Calu3 (cell line): ENCODE data around the gene CD200. TPM values are rescaled to one million over a fixed set of nuclear protein-coding genes. Genes with fewer than 3 reads are reported as not detected.

Experiments
- BruUV-seq: library from RNA; stranded (reverse); fragments of 400-500 nt; replicated peaks from 2 replicates; lab custom pipeline; 2021; lab: Mats Ljungman, UMichigan
- CTCF ChIA-PET: fragments of 300-600 bp; sonication (Branson Sonifier 250); formaldehyde crosslinking; loops from one replicate; lab custom pipeline; 2022; ENCODE audit warnings: antibody characterized with exemption; lab: Charles Lee
- DNase-seq: peaks from one replicate; pipeline ENCODE4 v3.0.0; 2022
- H3K27ac Mint-ChIP-seq: one replicate; pipeline ENCODE4 v1.8.0; 2022; ENCODE audit warnings: mixed read lengths; ENCODE audit not compliant: unreplicated experiment
- H3K27me3 Mint-ChIP-seq: one replicate; pipeline ENCODE4 v1.8.0; 2022; ENCODE audit warnings: mixed read lengths; ENCODE audit not compliant: unreplicated experiment
- H3K36me3 Mint-ChIP-seq: one replicate; pipeline ENCODE4 v1.8.0; 2022; ENCODE audit warnings: mild to moderate bottlenecking, moderate library complexity, mixed read lengths; ENCODE audit not compliant: insufficient read depth, unreplicated experiment
- H3K4me1 Mint-ChIP-seq: one replicate; pipeline ENCODE4 v1.8.0; 2022; ENCODE audit warnings: mild to moderate bottlenecking, low read depth, mixed read lengths; ENCODE audit not compliant: unreplicated experiment
- H3K4me3 Mint-ChIP-seq: one replicate; pipeline ENCODE4 v1.8.0; 2022; ENCODE audit warnings: mild to moderate bottlenecking, low read depth, moderate library complexity, mixed read lengths; ENCODE audit not compliant: unreplicated experiment
- H3K9me3 Mint-ChIP-seq: one replicate; pipeline ENCODE4 v1.8.0; 2022; ENCODE audit warnings: low read depth, mixed read lengths; ENCODE audit not compliant: unreplicated experiment
- CTCF ChIP-seq: fragments of 200-600 bp; IDR thresholded peaks from one replicate; pipeline ENCODE4 v1.8.0; 2022; ENCODE audit warnings: antibody characterized with exemption; ENCODE audit not compliant: unreplicated experiment
- intact Hi-C: fragments of 100-400 bp; cut with micrococcal nuclease; formaldehyde crosslinking; loops from one replicate; pipeline ENCODE4 v1.10.0; 2022; ENCODE audit not compliant: unreplicated experiment
- total RNA-seq: library from RNA; stranded (reverse); gene quantifications from 2 replicates; pipeline ENCODE4 v1.2.3, GENCODE V29; 2022

Gene CD200
- total RNA-seq, 1 experiment from 2014 or later = not detected

GRCh38 chr3:112354642-112355306 lies 21.8 kb downstream of the CD200 start:
- peaks cover 10% of the 10 kb centered on the region for H3K4me1 Mint-ChIP-seq
- H3K27me3 Mint-ChIP-seq = no peaks in the 10 kb centered on the region
- no peaks in the 10 kb centered on the region for H3K9me3 Mint-ChIP-seq
- no peak for DNase-seq
- H3K27ac Mint-ChIP-seq = no peak overlapping the region
- CTCF ChIA-PET = interaction anchor here (0.5 to 0.6 kb wide), 2 partner anchors 18 to 123 kb away, joined by 3 to 5 read pairs; no protein-coding TSS in a partner anchor
- intact Hi-C loops = no loop called here
- TF ChIP-seq CTCF = no peak
- H3K36me3 Mint-ChIP-seq = no peaks in the 10 kb centered on the region
- H3K4me3 Mint-ChIP-seq = no peak overlapping the region
- BruUV-seq = no TSS peak

- Mint-ChIP-seq H3K27me3 (no peaks in the 10 kb centered on the region), H3K9me3 (no peaks in the 10 kb centered on the region), H3K4me3 (no peak overlapping the region), H3K4me1 (peaks cover 10% of the 10 kb centered on the region), H3K27ac (no peak overlapping the region), H3K36me3 (no peaks in the 10 kb centered on the region)
- no peak for TF ChIP-seq CTCF
- CTCF ChIA-PET = no interaction called here
- BruUV-seq = no TSS peak
- no peak for DNase-seq
- intact Hi-C loops = no loop called here
Measured at GRCh38 chr3:112355307-112355687, 22.3 kb downstream of the CD200 start.

DNA sequence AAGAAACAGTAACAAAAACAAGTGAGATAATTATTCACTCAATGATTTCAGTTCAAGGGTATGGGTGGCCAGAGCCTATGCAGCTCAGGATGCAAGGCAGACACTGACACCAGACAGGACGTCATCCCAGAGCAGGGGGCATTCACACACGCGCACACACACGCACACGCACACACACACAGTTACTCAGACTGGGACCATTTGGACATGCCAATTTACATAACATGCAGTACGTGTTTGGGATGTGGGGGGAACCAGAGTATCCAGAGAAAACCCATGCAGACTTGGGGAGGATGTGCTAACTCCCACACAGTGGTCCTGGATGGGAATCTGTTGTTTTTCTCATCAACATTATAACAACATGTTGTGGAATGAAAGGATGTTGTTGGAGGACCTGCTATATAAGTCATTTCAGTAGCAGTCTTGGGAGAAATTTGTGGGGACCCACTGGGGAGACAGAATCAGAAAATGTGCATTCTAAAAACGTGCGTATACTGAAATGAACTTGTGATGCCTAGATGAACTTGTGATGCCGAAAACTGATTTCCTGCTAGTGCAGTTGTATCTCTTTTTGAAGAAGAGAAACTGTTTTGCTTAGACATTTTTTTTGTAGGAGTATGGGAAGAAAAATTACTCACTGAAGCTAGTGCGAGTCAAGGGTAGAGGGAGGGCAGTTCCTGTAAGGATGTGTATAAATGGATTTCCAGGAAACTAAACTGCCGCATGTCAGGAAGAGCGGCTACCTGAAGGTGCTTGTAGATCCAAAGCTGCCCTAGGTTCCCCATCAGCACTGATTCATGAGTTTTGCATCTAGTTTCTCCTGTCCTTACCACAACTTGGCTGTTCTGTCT lies 25.2 kb downstream of the CD200 start:
- H3K27me3 Mint-ChIP-seq = no peaks in the 10 kb centered on the region
- no peaks in the 10 kb centered on the region for H3K9me3 Mint-ChIP-seq
- no peak for DNase-seq
- H3K4me1 Mint-ChIP-seq = peaks cover 10% of the 10 kb centered on the region
- intact Hi-C loops = no loop called here
- no peak for TF ChIP-seq CTCF
- CTCF ChIA-PET = no interaction called here
- no TSS peak for BruUV-seq
- H3K36me3 Mint-ChIP-seq = no peaks in the 10 kb centered on the region
- no peak overlapping the region for H3K27ac Mint-ChIP-seq
- no peak overlapping the region for H3K4me3 Mint-ChIP-seq

GRCh38 chr3:112360561-112360960 lies 27.6 kb downstream of the CD200 start:
- DNase-seq = no peak
- intact Hi-C loops = no loop called here
- CTCF ChIA-PET = no interaction called here
- Mint-ChIP-seq H3K27ac (no peak overlapping the region), H3K4me1 (peaks cover 25% of the 10 kb centered on the region), H3K4me3 (no peak overlapping the region), H3K36me3 (no peaks in the 10 kb centered on the region), H3K27me3 (no peaks in the 10 kb centered on the region), H3K9me3 (no peaks in the 10 kb centered on the region)
- TF ChIP-seq CTCF = no peak
- no TSS peak for BruUV-seq
